Heart left ventricle (tissue), 16 donors: ENCODE measurements around the gene SLC25A1. TPM values are rescaled to one million over a fixed set of nuclear protein-coding genes. Genes with fewer than 3 reads are reported as not detected.

ENCODE experiments used
- ATAC-seq, 4 donors: fragments of 200-7000 bp; cut with Tn5 transposase; one replicate each; pipeline ENCODE4 v1.9.1; 2020 to 2022; ENCODE audit warnings: moderate library complexity in 4 of 4, mild to moderate bottlenecking in 3 of 4, moderate number of reproducible peaks in 1 of 4
- DNase-seq, 5 donors: peaks; one replicate each; pipeline ENCODE4 v3.0.0-alpha.2; 2020
- H3K27ac ChIP-seq, 12 donors: fragments of 200-600 bp; sonication (generic) in 4 of 12; one replicate each; pipeline versions ENCODE4 v1.5.0 to v1.8.0; 2016 to 2022; ENCODE audit warnings: mild to moderate bottlenecking in 2 of 12
- H3K27me3 ChIP-seq, 9 donors: fragments of 200-600 bp; sonication (generic) in 2 of 9; one replicate each; pipeline versions ENCODE4 v1.5.1 to v1.8.0; 2016 to 2022; ENCODE audit warnings: mild to moderate bottlenecking in 3 of 9
- H3K36me3 ChIP-seq, 9 donors: fragments of 200-600 bp; sonication (generic) in 2 of 9; one replicate each; pipeline versions ENCODE4 v1.5.0 to v1.8.0; 2018 to 2022; ENCODE audit warnings: mild to moderate bottlenecking in 2 of 9
- H3K4me1 ChIP-seq, 12 donors: fragments of 200-600 bp; sonication (generic) in 4 of 12; one replicate each; pipeline versions ENCODE4 v1.5.0 to v1.8.0; 2016 to 2022; ENCODE audit warnings: mild to moderate bottlenecking in 3 of 12
- H3K4me3 ChIP-seq, 12 donors: fragments of 200-600 bp; sonication (generic) in 4 of 12; one replicate each; pipeline versions ENCODE4 v1.5.0 to v1.8.0; 2017 to 2022; ENCODE audit warnings: mild to moderate bottlenecking in 9 of 12, moderate library complexity in 4 of 12
- H3K9me3 ChIP-seq, 12 donors: fragments of 200-600 bp; sonication (generic) in 4 of 12; one replicate each; pipeline versions ENCODE4 v1.5.0 to v1.8.0; 2016 to 2022; ENCODE audit warnings: mild to moderate bottlenecking in 1 of 12
- CTCF ChIP-seq, 12 donors: fragments of 200-600 bp; sonication (generic) in 4 of 12; IDR thresholded peaks; one replicate each; pipeline versions ENCODE4 v1.5.0 to v1.8.0; 2018 to 2022; ENCODE audit warnings: antibody characterized with exemption in 12 of 12, mild to moderate bottlenecking in 5 of 12
- POLR2A ChIP-seq, 2 donors: fragments of 450-650 bp; IDR thresholded peaks; one replicate each; pipeline ENCODE4 v1.6.1; 2017; ENCODE audit warnings: antibody characterized with exemption in 2 of 2, mild to moderate bottlenecking in 2 of 2, moderate library complexity in 2 of 2
- WGBS, 4 donors: extraction: QIAGEN DNeasy Blood & Tissue Kit in 2 of 4; methylation state at CpG; one replicate each; pipeline versions ENCODE4 v1.1.5 to v1.1.7; 2013 to 2018; 5-methylcytosine and 5-hydroxymethylcytosine counted together
- intact Hi-C, 10 donors: fragments of 100-400 bp; cut with DNase I; formaldehyde crosslinking; loops; one replicate each; pipeline versions ENCODE4 v1.11.1 to v1.14.2; 2022
- polyA plus RNA-seq, 2 donors: library from polyadenylated mRNA; stranded (reverse); fragments of 200-250 nt; gene quantifications; one replicate each; pipeline ENCODE4 v1.2.3, GENCODE V29; 2013
- total RNA-seq, 9 donors: library from RNA; depleted of rRNA in 2 of 9; stranded (reverse); fragments of >200 nt in 2 of 9; fragmentation: NEBNext Ultra II Directional in 3 of 9; extraction: Animal tissue kit (Norgen Biotek cat#: 25700) in 3 of 9; gene quantifications; one replicate each; pipeline versions ENCODE4 v1.1.0 to v1.2.4, GENCODE V29; 2016 to 2023
- donor health status: ischemic (EF 13 %, LVEDD 7.1; RV severe dilation, severe dysfunction).
- donor health status: healthy with polysubstance abuse.
- donor health status: DM: no; HTN: yes; CAD: no.
- donor health status: DM: no; HTN: no; CAD: no.
- donor health status: ischemic (EF 25% LVEDD 6.9; RV normal size, moderate dysfunction).
- donor health status: ischemic (EF 25% LVEDD 5.7; RV mildly dilated, moderate dysfunction).
- donor health status: healthy.
- donor health status: DM: yes; HTN: yes; CAD: no.
- donor health status: ischemic (EF 35%, LVEDD 5.7; RV mildly dilated, moderate dysfunction).
- donor health status: nonischemic (EF 11% LVEDD 7.7; RV severe dilation, severe dysfunction).
- donor health status: DM: yes; HTN: yes; CAD: no.
- donor health status: PGD.
- donor health status: ischemic (EF 29% LVEDD 5.4; RV normal size, mild dysfunction).
- donor health status: nonischemic (EF 23%, LVEDD 6.1; RV moderate dilation, normal function).

Gene SLC25A1
- total and polyA plus RNA-seq, 11 donors, result 16.1 to 35.8 (median 28.4) TPM

GRCh38 chr22:19225560-19225959 lies 47.0 kb upstream of the SLC25A1 start:
- peaks cover 0 to 5% (median 0%) of the 10 kb centered on the region in 12 donors for H3K4me1 ChIP-seq
- intact Hi-C loops, result no loop called here
- 80 to 89% (median 84%) methylated on average over 3 of the region's 3 CpGs for WGBS, 4 donors
- H3K9me3 ChIP-seq, result no peaks in the 10 kb centered on the region
- H3K4me3 ChIP-seq, result no peak overlapping the region
- ATAC-seq, result no peak
- no peak for DNase-seq
- no peaks in the 10 kb centered on the region for H3K27me3 ChIP-seq
- no peak overlapping the region for H3K27ac ChIP-seq
- TF ChIP-seq POLR2A (IDR thresholded peaks at IDR 0.05) (no peak), CTCF (IDR thresholded peaks at IDR 0.05) (no peak)
- H3K36me3 ChIP-seq, result peaks cover 0 to 84% (median 64%) of the 10 kb centered on the region in 9 donors

- intact Hi-C loops, result loop anchor here in 2 of 10 donors (5.0 kb wide), 2 partner anchors 47 to 83 kb away; partner anchors contain the start of gene ESS2 (in 1 of the 2)
- DNase-seq (no peak), ATAC-seq (no peak)
- Histone ChIP-seq H3K4me3 (no peak overlapping the region), H3K27me3 (no peaks in the 10 kb centered on the region), H3K36me3 (peaks cover 0 to 84% (median 59%) of the 10 kb centered on the region in 9 donors), H3K4me1 (peaks cover 0 to 5% (median 0%) of the 10 kb centered on the region in 12 donors), H3K27ac (no peak overlapping the region), H3K9me3 (no peaks in the 10 kb centered on the region)
- TF ChIP-seq CTCF (IDR thresholded peaks at IDR 0.05) (no peak), POLR2A (IDR thresholded peaks at IDR 0.05) (no peak)
- 94 to 98% (median 96%) methylated on average over 7 of the region's 7 CpGs for WGBS, 4 donors
Measured at GRCh38 chr22:19224985-19225384, 46.4 kb upstream of the SLC25A1 start.

GRCh38 chr22:19224557-19224956 lies 46.0 kb upstream of the SLC25A1 start:
- Histone ChIP-seq H3K4me3 (no peak overlapping the region), H3K36me3 (peaks cover 0 to 85% (median 59%) of the 10 kb centered on the region in 9 donors), H3K9me3 (no peaks in the 10 kb centered on the region), H3K27ac (no peak overlapping the region), H3K4me1 (peaks cover 0 to 5% (median 0%) of the 10 kb centered on the region in 12 donors), H3K27me3 (no peaks in the 10 kb centered on the region)
- intact Hi-C loops, result loop anchor here in 2 of 10 donors (5.0 kb wide), 2 partner anchors 48 to 82 kb away; partner anchors contain the start of gene ESS2 (in 1 of the 2)
- WGBS, 4 donors, result 89 to 96% (median 94%) methylated on average over 4 to 5 of the region's 5 CpGs
- DNase-seq (no peak), ATAC-seq (no peak)
- no peak for TF ChIP-seq POLR2A (IDR thresholded peaks at IDR 0.05)
- no peak for TF ChIP-seq CTCF (IDR thresholded peaks at IDR 0.05)

GRCh38 chr22:19223617-19224016 lies 45.1 kb upstream of the SLC25A1 start:
- H3K27me3 ChIP-seq, result no peaks in the 10 kb centered on the region
- H3K9me3 ChIP-seq, result no peaks in the 10 kb centered on the region
- DNase-seq (no peak), ATAC-seq (no peak)
- no peak overlapping the region for H3K27ac ChIP-seq
- no peak overlapping the region for H3K4me3 ChIP-seq
- intact Hi-C loops, result loop anchor here in 2 of 10 donors (5.0 kb wide), 2 partner anchors 49 to 81 kb away; partner anchors contain the start of gene ESS2 (in 1 of the 2)
- TF ChIP-seq POLR2A (IDR thresholded peaks at IDR 0.05), result no peak
- no peak for TF ChIP-seq CTCF (IDR thresholded peaks at IDR 0.05)
- peaks cover 0 to 12% (median 3%) of the 10 kb centered on the region in 12 donors for H3K4me1 ChIP-seq
- peaks cover 0 to 76% (median 51%) of the 10 kb centered on the region in 9 donors for H3K36me3 ChIP-seq
- 83 to 92% (median 92%) methylated on average over 6 of the region's 6 CpGs for WGBS, 4 donors
